ENCODE data around the gene PLEKHH1. TPM values are rescaled to one million over a fixed set of nuclear protein-coding genes. Genes with fewer than 3 reads are reported as not detected.
A peak's percentile ranks its signal among the peaks of the same experiment; 100 is the strongest.

The PLEKHH1 gene
- total RNA-seq, 1 donor from 2014 or later = 40.0 TPM

DNA sequence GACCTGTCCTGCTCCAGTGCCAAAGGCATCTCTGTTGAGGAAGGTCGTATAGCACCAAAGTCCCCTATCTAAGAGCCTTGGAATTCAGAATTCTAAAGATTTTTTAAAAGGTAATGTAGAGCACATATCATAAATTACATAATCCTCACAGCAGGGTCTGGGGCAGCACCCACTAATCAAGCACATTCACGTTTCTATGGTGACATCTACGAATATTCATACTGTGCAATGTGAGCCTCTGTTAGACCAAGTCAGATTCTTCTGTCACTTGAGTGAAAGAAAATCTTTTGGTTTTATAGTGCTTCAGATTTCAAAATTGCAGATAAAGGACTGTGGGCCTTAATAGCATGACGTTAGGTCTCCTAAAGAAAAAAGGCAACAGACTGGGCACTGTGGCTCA is 31.4 kb upstream of the PLEKHH1 start:
- DNase-seq (ENCODE audit: low read depth, low spot score) = no peak
- Mint-ChIP-seq H3K27ac (ENCODE audit: unreplicated experiment) (no peak overlapping the region), H3K36me3 (ENCODE audit: low read depth) (no peaks in the 10 kb centered on the region), H3K27me3 (ENCODE audit: low read depth) (no peaks in the 10 kb centered on the region), H3K4me3 (no peak overlapping the region), H3K9me3 (no peaks in the 10 kb centered on the region), H3K4me1 (no peaks in the 10 kb centered on the region)
- TF ChIP-seq, protein P1, sequence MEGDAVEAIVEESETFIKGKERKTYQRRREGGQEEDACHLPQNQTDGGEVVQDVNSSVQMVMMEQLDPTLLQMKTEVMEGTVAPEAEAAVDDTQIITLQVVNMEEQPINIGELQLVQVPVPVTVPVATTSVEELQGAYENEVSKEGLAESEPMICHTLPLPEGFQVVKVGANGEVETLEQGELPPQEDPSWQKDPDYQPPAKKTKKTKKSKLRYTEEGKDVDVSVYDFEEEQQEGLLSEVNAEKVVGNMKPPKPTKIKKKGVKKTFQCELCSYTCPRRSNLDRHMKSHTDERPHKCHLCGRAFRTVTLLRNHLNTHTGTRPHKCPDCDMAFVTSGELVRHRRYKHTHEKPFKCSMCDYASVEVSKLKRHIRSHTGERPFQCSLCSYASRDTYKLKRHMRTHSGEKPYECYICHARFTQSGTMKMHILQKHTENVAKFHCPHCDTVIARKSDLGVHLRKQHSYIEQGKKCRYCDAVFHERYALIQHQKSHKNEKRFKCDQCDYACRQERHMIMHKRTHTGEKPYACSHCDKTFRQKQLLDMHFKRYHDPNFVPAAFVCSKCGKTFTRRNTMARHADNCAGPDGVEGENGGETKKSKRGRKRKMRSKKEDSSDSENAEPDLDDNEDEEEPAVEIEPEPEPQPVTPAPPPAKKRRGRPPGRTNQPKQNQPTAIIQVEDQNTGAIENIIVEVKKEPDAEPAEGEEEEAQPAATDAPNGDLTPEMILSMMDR (conservative IDR thresholded peaks at IDR 0.05) = no peak

DNA sequence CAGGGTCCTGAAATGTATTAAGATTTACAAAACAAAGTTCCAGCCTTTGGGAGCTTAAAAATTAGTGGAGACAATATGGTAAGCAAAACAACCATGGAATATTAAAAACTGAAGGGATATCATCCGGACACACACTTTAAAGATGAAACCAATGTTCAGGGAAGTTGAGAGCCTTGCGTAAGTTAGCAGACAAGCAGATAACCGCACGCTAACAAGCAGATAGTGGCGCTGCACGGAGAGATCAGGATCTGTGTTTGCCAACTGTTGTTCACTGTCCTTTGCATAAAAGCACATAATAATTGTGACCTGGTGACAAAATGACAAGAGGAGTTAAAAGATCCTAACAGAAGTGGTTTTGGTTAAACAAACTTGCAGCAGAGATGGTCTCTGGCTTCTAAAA is 30.2 kb upstream of the PLEKHH1 start:
- no peaks in the 10 kb centered on the region for H3K27me3 Mint-ChIP-seq (ENCODE audit: low read depth)
- DNase-seq (ENCODE audit: low read depth, low spot score) = no peak
- TF ChIP-seq, protein P1 (conservative IDR thresholded peaks at IDR 0.05) = no peak
- H3K9me3 Mint-ChIP-seq = no peaks in the 10 kb centered on the region
- no peak overlapping the region for H3K27ac Mint-ChIP-seq (ENCODE audit: unreplicated experiment)
- H3K4me1 Mint-ChIP-seq = no peaks in the 10 kb centered on the region
- no peak overlapping the region for H3K4me3 Mint-ChIP-seq
- no peaks in the 10 kb centered on the region for H3K36me3 Mint-ChIP-seq (ENCODE audit: low read depth)

- Mint-ChIP-seq H3K4me1 (no peaks in the 10 kb centered on the region), H3K27me3 (ENCODE audit: low read depth) (no peaks in the 10 kb centered on the region), H3K9me3 (no peaks in the 10 kb centered on the region), H3K27ac (ENCODE audit: unreplicated experiment) (no peak overlapping the region), H3K36me3 (ENCODE audit: low read depth) (no peaks in the 10 kb centered on the region), H3K4me3 (no peak overlapping the region)
- TF ChIP-seq, protein P1 (conservative IDR thresholded peaks at IDR 0.05) = no peak
- DNase-seq (ENCODE audit: low read depth, low spot score) = no peak
Observed at GRCh38 chr14:67503331-67503730, 29.8 kb upstream of the PLEKHH1 start.

- H3K4me3 Mint-ChIP-seq = no peak overlapping the region
- TF ChIP-seq, protein P1 (conservative IDR thresholded peaks at IDR 0.05) = no peak
Observed at GRCh38 chr14:67505254-67505653, 27.8 kb upstream of the PLEKHH1 start.

GRCh38 chr14:67508956-67509355 is 24.1 kb upstream of the PLEKHH1 start:
- Mint-ChIP-seq H3K4me3 (no peak overlapping the region), H3K4me1 (peaks cover 41% of the 10 kb centered on the region), H3K27ac (ENCODE audit: unreplicated experiment) (peak overlapping the region; percentile 45), H3K27me3 (ENCODE audit: low read depth) (peaks cover 11% of the 10 kb centered on the region), H3K9me3 (no peaks in the 10 kb centered on the region), H3K36me3 (ENCODE audit: low read depth) (no peaks in the 10 kb centered on the region)
- DNase-seq (ENCODE audit: low read depth, low spot score) = no peak
- TF ChIP-seq, protein P1 (conservative IDR thresholded peaks at IDR 0.05) = no peak

More at GRCh38 chr14:67505254-67505653, 27.8 kb upstream of the PLEKHH1 start:
- Mint-ChIP-seq H3K27ac (ENCODE audit: unreplicated experiment) (peak overlapping the region; percentile 67), H3K9me3 (no peaks in the 10 kb centered on the region), H3K27me3 (ENCODE audit: low read depth) (no peaks in the 10 kb centered on the region), H3K4me1 (peaks cover 6% of the 10 kb centered on the region), H3K36me3 (ENCODE audit: low read depth) (no peaks in the 10 kb centered on the region)
- DNase-seq (ENCODE audit: low read depth, low spot score) = no peak

DNA sequence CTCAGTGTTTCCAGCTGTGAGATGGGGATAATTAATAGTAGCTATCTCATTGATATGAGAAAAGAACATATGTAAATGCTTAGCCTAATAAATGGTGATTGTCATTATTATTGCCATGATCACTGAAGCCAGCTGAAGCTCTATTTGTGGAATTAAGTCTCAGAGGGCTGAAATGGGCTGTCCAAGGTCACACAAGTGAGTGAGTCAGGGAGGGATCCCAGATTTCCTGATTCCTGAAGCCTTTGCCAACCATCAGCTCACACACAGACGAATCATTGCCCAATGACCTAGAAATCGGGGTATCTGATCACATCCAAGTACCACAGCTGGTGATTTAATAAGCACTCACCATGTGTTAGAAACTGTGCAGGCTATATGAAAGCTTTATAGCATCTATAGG is 23.0 kb upstream of the PLEKHH1 start:
- H3K36me3 Mint-ChIP-seq (ENCODE audit: low read depth) = no peaks in the 10 kb centered on the region

More for the DNA sequence above, 23.0 kb upstream of the PLEKHH1 start:
- H3K9me3 Mint-ChIP-seq = no peaks in the 10 kb centered on the region
- H3K27me3 Mint-ChIP-seq (ENCODE audit: low read depth) = peaks cover 18% of the 10 kb centered on the region
- TF ChIP-seq, protein P1 (conservative IDR thresholded peaks at IDR 0.05) = no peak
- H3K27ac Mint-ChIP-seq (ENCODE audit: unreplicated experiment) = peak overlapping the region; percentile 79
- peaks cover 42% of the 10 kb centered on the region for H3K4me1 Mint-ChIP-seq
- DNase-seq (ENCODE audit: low read depth, low spot score) = no peak
- H3K4me3 Mint-ChIP-seq = no peak overlapping the region
